CMK (cell line): ENCODE measurements around the gene MICOS13.
"Not testable (repeated sequence)": the region's sequence is repeated elsewhere in the genome, so short reads cannot be mapped to it uniquely, and the experiment has no call there.

Experiments
- DNase-seq: peaks from one replicate; pipeline ENCODE4 v3.0.0-alpha.2; 2010; ENCODE audit warnings: low read depth

MICOS13 gene, protein sequence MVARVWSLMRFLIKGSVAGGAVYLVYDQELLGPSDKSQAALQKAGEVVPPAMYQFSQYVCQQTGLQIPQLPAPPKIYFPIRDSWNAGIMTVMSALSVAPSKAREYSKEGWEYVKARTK

DNA sequence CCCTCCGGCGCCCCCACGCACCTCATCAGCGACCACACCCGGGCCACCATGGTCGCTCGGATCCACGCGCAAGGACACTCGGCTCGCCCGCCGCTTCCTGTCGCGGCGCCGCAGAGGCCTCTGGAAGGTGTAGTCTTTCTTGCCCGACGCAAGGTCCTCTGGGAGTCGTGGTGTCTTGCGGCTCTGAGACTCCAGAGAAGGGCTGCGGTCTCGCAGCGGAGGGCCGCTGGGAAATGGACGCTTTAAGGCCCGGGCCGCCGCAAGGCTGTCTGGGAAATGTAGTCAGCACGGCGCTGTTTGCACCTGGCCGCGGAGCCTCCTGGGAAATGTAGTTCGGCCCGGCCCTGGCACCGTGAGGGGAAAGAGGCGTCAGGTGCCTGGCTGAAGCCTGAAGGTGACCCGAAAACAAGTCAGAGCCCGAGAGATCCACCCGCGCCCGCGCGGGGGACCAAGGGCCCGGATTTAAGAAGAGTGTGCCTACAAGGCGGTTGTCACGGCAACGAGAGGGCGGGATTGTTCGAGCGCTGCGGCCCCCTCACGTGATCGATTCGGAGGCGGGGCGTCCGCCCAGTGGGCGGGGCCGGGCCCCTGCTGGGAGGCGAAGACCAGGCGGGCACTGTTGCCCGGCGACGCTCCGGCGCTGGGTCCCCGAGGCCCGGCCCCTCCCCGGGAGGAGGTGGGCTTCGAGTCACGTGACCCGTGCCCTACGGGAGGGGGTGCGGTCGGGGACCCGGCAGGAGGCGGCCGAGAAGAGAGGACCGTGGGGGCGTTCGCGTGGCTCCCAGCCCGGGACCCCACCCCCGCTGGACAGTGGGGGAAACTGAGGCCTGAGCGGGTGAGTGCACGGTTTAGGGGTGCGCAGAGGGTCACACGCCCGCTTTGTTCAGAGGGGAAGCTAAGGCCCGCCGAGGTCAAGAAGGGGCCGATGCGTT, at the start of gene MICOS13, which contains the start of gene HSD11B1L:
TSS of gene MICOS13 (minus strand) at position 80 of the 932 bp plus-strand sequence. CDS start at position 50, 30 bp downstream.
TSS of gene HSD11B1L (plus strand) at position 591 of the 932 bp plus-strand sequence. CDS start 3,806 bp downstream, outside the sequence.
- DNase-seq, result peak; percentile 98

DNA sequence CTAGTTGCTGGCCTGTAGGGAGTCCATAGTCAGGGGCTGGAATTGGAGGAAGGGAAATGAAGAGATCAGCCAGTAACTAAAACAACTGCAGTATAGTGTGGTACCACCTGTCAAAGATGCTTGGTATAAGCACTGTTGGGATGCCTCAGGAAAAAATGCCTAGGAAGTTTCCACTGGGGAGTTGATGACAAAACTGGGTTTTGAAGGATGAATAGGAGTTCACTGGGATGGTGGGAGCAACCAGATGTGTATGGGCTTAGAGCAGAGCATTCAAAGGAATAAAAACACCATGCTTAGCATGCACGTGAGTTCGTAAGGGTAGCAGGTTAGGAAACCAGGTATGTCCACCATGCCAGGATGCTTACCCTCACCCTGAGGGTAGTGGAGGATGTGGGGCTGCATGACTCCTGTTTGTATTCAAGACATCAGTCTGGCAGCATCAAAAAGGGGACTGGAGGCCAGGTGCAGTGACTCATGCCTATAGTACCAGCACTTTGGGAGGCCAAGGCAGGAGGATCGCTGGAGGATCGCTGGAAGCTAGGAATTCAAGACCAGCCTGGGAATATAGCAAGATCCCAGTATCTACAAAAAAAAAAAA, 47.2 kb upstream of the MICOS13 start:
- DNase-seq, result no peak

DNA sequence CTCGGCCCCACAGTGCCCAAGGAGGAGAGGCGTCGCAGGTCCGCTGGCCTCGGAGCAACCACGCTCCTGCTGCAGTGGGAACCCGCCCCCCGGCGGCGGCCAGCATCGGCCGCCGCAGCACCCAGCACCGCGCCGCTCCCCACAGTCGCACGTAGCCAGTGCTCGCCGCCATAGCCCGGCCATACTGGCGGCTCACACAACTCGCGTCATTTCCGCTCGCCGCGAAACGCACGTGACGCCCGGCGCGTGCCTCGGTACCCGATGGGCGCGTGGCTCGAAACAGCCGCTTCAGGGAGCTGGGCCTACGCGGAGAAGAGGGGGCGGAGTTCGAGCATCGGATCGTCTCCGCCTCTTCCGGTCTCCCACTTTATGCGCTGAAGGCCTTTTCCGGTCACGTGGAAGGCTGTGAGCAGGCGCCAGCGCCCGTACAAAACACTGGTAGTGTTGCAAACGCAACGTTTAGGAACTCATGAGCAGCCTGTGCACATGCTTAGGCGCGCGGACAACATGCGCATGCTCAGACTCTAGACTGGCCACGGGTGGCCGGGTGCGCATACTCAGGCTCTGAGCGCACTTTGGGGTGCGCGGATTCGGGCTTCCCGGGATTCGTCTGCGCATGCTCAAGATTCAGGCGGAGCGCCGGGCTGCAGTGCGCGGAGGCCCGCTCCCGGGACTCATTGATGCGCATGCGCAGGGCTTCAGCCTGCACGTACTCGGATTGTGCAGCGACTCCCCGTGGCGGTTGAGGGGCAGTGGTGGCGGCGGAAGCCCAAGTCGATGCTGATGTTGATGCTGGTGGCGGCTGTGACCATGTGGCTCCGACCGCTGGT, 39.9 kb upstream of the MICOS13 start, which contains the start of the genes CATSPERD and LONP1:
TSS of gene CATSPERD (plus strand) at position 677 of the 830 bp plus-strand sequence. CDS start at position 778, 101 bp downstream.
TSS of gene LONP1 (minus strand) at position 186 of the 830 bp plus-strand sequence. CDS start at position 172, 14 bp downstream.
- DNase-seq, result peak; percentile 96

DNA sequence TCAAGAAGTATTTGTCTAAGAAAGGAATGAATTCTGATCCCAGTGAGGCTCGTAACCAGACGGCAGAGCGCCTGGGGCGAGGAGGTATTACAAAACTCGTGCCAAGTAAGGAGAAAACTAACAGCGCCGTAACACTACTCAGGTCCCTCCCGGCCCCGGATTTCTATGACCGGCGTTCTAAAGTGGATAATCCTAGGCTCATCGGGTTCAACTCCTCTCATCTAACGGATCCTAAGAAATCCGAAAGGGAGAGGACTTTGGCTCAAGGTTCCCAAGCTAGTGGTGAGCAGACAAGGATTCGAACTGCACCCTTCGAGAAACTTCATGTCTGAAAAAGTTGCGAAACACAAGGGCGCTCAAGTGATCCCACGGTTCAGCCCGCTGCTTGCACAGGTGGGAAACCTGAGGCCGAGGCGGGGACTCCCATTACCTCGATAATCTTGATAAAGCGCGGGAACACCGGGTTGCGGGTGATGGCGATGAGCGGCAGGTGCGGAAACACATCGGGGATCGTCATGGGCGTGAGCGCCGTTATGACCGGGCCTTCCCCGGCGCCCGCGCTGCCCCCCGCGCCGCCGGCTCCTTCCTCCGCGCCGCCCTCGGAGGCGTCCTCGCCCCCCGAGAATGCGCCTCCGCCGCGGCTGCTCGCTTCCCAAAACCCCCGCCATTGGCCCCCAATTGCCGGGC, 39.1 kb upstream of the MICOS13 start:
- no peak for DNase-seq

DNA sequence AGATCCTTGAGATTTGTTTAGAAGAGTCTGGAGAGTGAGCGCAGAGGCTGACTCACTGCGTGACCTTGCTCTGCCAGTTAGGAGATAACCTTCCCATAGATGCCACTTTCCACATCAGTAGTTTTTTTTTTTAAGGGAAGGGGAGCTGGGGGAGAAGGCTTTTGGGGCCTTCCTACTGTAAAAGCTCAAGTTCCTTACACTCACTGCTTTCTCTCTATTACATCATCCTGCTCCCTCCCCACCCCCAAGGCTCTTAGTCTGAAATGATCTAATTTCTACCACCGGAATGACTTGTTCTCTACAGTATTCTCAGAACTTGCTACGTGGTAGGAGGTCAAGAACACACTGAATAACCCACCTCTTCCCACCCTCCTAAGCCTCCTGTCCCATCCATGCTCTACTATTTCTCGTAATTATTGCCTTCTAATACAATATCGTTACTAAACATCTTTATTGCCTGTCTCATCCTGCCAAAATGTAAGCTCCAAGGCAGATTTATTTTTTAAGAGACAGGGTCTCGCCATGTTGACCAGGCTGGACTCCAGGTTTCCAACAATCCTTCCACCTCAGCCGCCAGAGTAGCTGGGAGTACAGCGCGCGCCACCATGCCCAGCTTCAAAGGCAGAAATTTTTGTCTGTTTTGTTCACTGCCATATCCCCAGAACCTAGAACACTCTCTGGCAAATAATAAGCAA, 38.4 kb upstream of the MICOS13 start:
- peak; percentile 49 for DNase-seq

DNA sequence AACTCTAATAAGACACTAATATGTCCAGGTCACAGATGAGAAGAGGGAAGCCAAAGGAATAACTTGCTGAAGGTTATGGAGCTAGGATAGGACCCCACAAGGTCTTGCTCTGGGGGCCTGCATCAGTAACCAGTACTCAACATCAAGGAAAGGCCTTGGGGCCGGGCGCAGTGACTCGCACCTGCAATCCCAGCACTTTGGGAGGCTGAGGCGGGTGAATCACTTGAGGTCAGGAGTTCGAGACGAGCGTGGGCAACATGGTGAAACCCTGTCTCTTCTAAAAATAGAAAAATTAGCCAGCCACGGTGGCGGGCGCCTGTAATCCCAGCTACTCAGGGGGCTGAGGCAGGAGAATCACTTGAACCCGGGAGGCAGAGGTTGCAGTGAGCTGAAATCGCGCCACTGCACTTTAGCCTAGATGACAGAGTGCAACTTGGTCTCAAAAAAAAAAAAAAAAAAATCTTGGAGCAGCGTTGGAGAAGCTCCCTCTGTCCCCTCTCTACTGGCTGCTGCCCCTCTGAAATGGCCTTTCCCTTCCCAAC, 37.8 kb upstream of the MICOS13 start:
- DNase-seq, result no peak

DNA sequence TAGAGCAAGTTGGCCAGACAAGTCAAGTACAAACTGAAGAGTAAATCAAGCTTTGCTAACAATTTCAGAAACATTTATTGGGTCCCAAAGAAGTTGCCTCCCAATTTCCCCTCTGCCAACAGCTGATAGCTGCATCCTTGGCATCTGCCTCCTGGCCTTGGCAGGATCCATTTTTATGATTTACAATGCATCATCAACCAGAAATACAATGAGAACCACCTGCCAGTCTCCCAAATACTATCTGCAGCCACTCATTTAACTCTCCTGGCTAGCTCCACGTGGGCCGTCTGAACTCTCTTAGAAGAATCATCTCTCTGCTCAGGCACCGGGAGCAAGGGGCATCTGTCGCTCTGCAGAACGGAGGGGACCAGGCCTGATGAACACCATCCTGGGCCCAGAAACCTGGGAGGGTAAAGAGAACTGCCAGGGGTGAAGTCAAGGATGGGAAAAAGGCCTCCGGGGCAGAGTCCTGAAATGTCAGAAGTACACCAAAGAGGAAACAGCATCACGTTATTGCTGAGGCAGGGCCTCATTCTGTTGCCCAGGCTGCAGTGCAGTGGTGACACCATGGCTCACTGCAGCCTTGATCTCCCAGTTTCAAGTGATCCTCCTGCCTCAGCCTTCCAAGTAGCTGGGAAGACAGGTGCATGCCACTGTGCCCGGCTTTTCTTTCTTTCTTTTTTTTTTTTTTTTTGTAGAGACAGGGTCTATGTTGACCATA, 37.1 kb upstream of the MICOS13 start:
- DNase-seq, result no peak

DNA sequence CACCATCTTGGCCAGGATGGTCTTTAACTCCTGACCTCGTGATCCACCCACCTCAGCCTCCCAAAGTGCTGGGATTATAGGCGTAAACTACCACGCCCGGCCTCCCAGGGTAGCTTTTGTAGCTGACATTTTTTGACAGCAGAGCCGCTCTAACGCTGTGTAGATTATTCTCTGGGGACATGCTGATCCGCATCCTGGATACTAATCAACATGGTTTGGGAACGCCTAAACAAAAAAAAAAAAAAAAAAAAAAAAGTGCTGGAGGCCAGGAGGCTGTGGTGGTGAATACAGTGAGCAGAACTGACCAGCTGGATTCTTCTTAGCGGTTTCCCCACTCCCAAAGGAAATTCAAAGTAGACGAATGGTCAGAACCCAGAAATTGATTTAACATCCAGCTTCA, 34.5 kb upstream of the MICOS13 start:
- no peak for DNase-seq

DNA sequence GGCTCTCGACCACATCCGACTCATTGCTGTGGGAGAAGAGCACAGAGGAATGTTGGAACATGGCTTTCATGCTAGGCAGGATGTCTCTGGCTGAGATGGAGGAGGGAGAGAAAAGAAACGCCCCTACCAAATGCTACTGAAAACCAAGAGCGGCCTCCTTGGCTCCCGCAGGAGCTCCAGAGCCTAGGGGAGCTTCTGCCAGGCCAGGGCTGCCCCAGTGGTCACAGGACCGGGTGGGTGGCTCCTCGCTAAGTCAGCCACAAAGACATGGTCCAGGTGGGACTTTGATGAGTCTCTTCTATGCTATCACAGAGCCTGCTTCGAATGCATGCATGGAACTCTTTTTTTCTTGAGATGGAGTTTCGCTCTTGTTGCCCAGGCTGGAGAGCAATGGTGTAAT, 32.9 kb upstream of the MICOS13 start:
- DNase-seq, result no peak

DNA sequence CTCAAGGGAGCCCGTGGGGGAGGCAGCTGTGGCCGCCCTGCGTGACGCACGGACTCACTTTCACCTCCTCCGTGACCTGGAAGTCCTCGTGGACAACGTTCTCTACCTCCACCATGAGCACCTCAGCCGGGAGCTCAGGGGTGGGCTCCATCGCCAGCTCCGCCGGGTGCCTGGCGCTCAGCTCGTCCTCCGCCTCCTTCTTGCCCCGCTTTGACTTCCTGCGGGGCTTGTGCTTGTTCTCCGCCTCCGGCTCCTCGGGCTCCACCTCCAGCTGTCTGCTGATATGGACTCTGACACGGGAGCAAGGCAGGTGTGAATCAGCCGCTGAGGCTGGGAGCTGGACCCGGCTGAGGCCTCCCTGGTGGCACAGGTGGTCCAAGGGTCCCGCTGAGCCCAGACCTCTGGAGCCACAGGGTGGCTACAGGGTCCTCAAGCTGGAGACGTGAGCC, 31.4 kb upstream of the MICOS13 start:
- DNase-seq, result no peak

DNA sequence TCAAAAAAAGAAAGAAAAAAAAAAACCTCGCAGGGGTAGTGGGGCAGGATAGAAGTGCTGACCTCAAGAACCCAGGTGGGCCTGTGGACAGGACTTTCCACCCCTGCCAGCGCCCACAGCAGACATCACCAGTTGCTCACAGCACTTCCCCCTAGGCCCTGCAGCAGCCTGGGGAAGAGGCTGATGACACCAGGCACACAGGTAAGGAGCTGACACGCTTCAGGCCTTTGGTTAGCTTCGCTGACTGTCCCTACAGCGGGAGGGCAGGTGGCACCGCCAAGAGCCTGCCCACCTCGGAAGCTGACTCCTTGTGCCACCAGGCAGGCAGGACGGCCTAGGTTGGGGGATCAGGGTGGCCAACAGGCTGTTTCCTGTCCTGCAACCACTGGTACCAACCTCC, 30.7 kb upstream of the MICOS13 start:
- DNase-seq, result no peak

DNA sequence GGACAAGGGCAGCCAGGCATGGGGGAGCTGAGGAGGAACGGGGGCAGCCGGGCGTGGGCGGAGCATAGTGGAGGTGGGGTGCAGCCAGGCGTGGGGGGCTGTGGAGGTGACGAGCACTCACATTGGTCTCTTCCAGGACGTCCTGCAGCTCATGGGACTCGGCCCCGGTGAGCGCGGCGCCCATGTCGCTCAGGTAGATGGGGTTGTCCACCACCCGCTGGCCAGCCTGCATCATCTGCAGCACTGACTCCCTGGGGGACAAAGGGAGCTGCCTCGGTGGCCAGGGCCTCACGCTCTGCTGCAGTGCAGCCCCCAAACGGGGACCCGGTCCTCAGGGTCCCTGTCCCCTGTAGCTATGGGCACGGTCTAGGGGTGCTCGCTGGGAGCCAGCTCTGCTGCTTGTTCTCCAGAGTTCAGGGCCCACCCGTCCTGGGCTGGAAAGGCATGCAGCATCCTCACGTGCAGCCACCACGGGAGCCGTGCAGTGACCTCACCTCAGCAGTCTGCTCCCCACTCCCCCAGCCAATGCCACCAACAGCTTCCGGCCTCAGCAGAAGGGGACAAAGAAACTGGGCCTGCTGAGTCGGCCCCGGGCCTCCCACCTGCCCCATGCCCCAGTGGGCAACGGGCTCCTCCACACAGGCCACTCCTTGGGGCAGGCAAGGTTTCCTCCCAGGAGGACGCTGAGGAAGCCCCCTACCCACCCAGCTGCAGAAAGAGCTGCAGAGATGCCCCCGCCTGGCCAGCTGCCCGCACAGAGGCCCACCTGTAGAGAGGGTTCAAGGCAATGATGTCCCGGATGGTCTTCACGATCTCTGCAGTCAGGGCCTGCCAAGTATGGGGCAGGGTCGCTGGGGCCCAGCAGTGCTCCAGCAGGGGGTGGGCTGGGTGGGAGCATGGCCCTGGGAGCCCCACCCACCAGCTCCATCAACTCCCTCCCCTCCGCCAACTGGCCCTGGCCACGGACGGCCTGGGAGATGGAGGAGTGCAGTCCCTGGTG, 27.6 kb upstream of the MICOS13 start:
- DNase-seq, result no peak

DNA sequence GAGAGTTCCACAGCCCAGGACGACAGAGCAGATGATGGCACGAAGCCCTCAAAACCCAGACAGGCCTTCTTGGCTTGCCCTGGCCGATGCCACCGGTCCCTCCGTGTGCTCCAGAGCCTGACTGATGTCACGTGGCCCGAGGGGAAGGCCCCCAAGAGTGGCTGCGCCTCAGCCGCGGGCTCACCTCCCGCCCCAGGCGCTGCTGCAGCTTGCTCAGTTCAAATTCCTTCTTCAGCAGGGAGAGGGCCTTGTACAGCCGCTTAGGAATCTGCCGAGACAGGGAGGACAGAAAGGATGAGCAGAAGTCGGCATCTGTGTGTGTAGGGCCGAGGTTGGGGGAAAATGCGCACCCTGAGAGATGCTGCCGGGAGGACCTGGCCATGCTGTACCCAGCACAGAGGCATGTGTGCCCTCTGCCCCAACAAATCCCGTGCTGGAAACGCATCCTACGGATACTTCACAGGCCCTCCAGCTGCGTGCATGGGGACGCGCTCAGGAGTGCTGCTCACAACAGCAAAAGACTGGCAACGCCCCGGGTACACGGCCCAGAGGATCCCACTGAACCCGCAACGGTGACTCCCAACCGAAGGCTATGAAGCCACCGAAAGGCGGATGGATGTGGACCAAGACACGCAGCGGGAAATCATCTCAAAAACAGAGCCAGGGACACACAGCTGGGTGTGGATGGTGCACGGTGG, 26.7 kb upstream of the MICOS13 start:
- no peak for DNase-seq

DNA sequence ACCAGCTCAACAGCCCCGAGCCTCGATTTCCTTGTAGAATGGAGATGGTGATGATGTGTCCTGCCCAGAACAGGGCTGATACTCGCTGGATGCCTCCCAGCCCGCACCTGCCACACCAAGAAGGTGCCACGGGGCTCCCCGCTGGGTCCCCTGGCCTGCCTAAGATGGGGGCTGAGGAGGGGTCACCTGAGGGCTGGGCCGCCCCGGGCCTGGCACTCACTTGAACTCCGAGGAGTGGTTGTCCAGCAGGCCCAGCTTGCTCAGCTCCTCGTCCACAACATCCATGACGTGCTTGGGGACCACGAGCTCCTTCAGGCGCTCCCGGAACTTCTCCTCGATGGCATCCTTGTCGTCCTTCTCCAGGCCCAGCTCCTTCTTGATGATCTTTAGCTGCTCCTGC, 25.2 kb upstream of the MICOS13 start:
- no peak for DNase-seq

DNA sequence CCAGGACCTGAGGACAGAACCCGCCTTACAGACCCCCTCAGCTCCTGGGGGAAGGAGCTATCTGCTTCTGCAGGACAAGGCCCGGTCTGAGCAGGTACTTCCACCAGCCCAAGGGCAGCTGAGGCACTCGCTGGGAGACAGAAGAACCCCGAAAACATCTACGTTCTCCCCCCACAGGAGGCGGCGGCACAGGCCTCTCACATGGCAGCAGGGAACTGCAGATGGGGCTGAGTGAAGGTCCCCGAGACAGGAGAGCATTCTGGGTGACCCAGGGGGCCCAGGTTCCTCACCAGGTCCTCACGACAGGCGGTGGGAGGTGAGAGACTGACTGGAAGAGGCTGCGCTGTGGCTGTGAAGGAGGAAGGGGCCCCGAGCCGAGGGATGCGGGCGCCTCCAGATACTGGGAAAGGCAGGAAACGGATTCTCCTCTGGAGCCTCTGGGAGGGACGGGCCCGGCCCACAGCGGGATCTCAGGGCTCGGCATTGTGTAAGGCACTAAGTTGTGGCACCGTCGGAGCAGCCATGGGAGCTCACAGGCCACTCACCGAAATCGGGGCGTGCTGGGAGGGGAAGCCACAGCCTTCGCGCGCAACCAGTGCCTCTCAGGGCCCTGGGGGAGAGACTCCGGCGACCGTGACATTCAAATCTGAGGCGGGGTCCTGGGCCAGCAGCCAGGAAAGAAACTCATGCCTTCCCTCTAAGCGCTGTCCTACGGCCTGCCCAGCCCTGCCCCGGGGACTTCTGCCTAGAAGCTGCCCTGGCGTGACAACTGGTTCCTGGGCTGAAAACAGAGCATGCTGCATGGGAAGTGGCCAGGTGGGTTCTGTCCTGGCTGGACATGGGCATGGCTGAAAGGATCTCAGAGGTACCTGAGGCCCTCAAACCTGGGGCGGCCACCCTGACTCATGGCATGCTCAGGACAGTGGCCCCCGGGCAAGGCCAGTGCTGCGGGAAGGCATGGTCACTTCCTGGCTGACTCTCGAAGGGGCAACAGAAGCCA, 23.8 kb upstream of the MICOS13 start:
- DNase-seq, result no peak

DNA sequence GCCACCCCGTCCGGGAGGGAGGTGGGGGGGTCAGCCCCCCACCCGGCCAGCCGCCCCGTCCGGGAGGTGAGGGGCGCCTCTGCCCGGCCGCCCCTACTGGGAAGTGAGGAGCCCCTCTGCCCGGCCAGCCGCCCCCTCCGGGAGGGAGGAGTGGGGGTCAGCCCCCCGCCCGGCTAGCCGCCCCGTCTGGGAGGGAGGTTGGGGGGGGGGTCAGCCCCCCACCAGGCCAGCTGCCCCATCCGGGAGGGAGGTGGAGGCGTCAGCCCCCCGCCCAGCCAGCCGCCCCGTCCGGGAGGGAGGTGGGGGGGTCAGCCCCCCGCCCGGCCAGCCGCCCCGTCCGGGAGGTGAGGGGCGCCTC, 21.7 kb upstream of the MICOS13 start:
- DNase-seq, result not testable (repeated sequence)
